Left hindlimb (tissue), 1 donor: ENCODE data around the gene XPO6.
"Not testable (repeated sequence)": the region's sequence is repeated elsewhere in the genome, so short reads cannot be mapped to it uniquely, and the experiment has no call there.

Experiments used
- DNase-seq: peaks from one replicate; pipeline ENCODE4 v3.0.0-alpha.2; 2018

Gene XPO6

GRCh38 chr16:28149011-28149888, 62.5 kb downstream of the XPO6 start:
- DNase-seq, result no peak

GRCh38 chr16:28146536-28146935, 65.2 kb downstream of the XPO6 start:
- no peak for DNase-seq

GRCh38 chr16:28145796-28146195, 66.0 kb downstream of the XPO6 start:
- DNase-seq, result no peak

GRCh38 chr16:28140788-28141618, 70.8 kb downstream of the XPO6 start:
- no peak for DNase-seq

- no peak for DNase-seq
Measured at GRCh38 chr16:28139530-28139929, 72.2 kb downstream of the XPO6 start.

GRCh38 chr16:28136751-28137434, 74.9 kb downstream of the XPO6 start:
- no peak for DNase-seq

- DNase-seq, result no peak
Measured at GRCh38 chr16:28133666-28134065, 78.1 kb downstream of the XPO6 start.

GRCh38 chr16:28131743-28132393, 79.9 kb downstream of the XPO6 start:
- DNase-seq, result no peak

GRCh38 chr16:28131181-28131580, 80.6 kb downstream of the XPO6 start:
- DNase-seq, result no peak

GRCh38 chr16:28130099-28131088, 81.4 kb downstream of the XPO6 start:
- peak; percentile 43 for DNase-seq

GRCh38 chr16:28126684-28127620, 84.8 kb downstream of the XPO6 start:
- no peak for DNase-seq

GRCh38 chr16:28125592-28125991, 86.2 kb downstream of the XPO6 start:
- DNase-seq, result no peak

GRCh38 chr16:28121527-28121926, 90.2 kb downstream of the XPO6 start:
- DNase-seq, result no peak

GRCh38 chr16:28120754-28121153, 91.0 kb downstream of the XPO6 start:
- DNase-seq, result no peak

- DNase-seq, result no peak
Measured at GRCh38 chr16:28118637-28119036, 93.1 kb downstream of the XPO6 start.

GRCh38 chr16:28117168-28117565, 94.6 kb downstream of the XPO6 start:
- DNase-seq, result no peak

GRCh38 chr16:28115866-28116265, 95.9 kb downstream of the XPO6 start:
- DNase-seq, result not testable (repeated sequence)

- DNase-seq, result no peak
Measured at GRCh38 chr16:28112908-28113307, 98.9 kb downstream of the XPO6 start.

- no peak for DNase-seq
Measured at GRCh38 chr16:28110977-28111376, 100.8 kb downstream of the XPO6 start.

GRCh38 chr16:28110479-28110878, 101.3 kb downstream of the XPO6 start:
- no peak for DNase-seq
